ENCODE results near the gene FAM210B. TPM values are rescaled to one million over a fixed set of nuclear protein-coding genes. Genes with fewer than 3 reads are reported as not detected.
A peak's percentile ranks its signal among the peaks of the same experiment; 100 is the strongest.

Gene FAM210B
- total and polyA plus RNA-seq, 9 of the 15 experiments (the other 6 are each of a cell fraction or from before 2014, with no cell fraction given) = 12.1 to 87.3 (median 47.6) TPM

DNA sequence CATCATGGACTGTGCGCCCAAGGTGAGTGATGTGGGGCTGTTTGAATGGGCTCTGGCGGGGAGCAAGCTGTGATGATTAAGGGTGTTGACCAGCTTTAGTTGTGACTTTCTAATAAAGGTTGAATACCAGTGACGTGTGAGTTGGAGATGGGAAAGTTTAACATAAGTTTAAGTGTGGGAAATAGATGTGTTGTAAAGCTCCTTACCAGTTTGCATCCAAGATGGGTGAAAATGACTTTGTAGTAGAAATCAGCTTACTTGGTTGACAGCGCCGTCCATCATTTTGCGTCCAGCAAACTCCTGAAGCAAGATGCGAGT is 53.7 kb downstream of the FAM210B start (continued):
- TF ChIP-seq, protein P1, sequence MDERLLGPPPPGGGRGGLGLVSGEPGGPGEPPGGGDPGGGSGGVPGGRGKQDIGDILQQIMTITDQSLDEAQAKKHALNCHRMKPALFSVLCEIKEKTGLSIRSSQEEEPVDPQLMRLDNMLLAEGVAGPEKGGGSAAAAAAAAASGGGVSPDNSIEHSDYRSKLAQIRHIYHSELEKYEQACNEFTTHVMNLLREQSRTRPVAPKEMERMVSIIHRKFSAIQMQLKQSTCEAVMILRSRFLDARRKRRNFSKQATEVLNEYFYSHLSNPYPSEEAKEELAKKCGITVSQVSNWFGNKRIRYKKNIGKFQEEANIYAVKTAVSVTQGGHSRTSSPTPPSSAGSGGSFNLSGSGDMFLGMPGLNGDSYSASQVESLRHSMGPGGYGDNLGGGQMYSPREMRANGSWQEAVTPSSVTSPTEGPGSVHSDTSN (CRISPR knock-in tag; IDR thresholded peaks at IDR 0.05; ENCODE audit: low read depth) = no peak
- TF ChIP-seq, protein P1 (tag; conservative IDR thresholded peaks at IDR 0.05; ENCODE audit: low read depth) = no peak
- TF ChIP-seq MYC (IDR thresholded peaks at IDR 0.05; ENCODE audit: low read depth, low read length) (no peak), MYC (CRISPR knock-in tag; IDR thresholded peaks at IDR 0.05; ENCODE audit: borderline replicate concordance, low read depth) (no peak), TBL1XR1 (IDR thresholded peaks at IDR 0.05; ENCODE audit: low read length in 2 of 2) (0 out of 4 replicates have a peak, but pooled peaks of 1 of the 2 experiments have one; percentile 17), SRSF7 (optimal IDR thresholded peaks at IDR 0.05; ENCODE audit: low read depth, low read length) (no peak), GTF2E2 (tag; IDR thresholded peaks at IDR 0.05) (0 out of 2 replicates have a peak, but pooled peaks have one; percentile 71)
- TF ChIP-seq, protein P2, sequence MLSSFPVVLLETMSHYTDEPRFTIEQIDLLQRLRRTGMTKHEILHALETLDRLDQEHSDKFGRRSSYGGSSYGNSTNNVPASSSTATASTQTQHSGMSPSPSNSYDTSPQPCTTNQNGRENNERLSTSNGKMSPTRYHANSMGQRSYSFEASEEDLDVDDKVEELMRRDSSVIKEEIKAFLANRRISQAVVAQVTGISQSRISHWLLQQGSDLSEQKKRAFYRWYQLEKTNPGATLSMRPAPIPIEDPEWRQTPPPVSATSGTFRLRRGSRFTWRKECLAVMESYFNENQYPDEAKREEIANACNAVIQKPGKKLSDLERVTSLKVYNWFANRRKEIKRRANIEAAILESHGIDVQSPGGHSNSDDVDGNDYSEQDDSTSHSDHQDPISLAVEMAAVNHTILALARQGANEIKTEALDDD (IDR thresholded peaks at IDR 0.05) = peak; percentile 66; the same call in 1 of the 2 replicates
- TF ChIP-seq, protein P3, sequence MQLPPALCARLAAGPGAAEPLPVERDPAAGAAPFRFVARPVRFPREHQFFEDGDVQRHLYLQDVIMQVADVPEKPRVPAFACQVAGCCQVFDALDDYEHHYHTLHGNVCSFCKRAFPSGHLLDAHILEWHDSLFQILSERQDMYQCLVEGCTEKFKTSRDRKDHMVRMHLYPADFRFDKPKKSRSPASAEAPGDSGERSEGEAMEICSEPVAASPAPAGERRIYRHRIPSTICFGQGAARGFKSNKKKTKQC (CRISPR knock-in tag; IDR thresholded peaks at IDR 0.05) = 0 out of 2 replicates have a peak, but pooled peaks have one; percentile 31
- TF ChIP-seq, protein P4, sequence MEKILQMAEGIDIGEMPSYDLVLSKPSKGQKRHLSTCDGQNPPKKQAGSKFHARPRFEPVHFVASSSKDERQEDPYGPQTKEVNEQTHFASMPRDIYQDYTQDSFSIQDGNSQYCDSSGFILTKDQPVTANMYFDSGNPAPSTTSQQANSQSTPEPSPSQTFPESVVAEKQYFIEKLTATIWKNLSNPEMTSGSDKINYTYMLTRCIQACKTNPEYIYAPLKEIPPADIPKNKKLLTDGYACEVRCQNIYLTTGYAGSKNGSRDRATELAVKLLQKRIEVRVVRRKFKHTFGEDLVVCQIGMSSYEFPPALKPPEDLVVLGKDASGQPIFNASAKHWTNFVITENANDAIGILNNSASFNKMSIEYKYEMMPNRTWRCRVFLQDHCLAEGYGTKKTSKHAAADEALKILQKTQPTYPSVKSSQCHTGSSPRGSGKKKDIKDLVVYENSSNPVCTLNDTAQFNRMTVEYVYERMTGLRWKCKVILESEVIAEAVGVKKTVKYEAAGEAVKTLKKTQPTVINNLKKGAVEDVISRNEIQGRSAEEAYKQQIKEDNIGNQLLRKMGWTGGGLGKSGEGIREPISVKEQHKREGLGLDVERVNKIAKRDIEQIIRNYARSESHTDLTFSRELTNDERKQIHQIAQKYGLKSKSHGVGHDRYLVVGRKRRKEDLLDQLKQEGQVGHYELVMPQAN (IDR thresholded peaks at IDR 0.05; ENCODE audit: borderline replicate concordance) = peak; percentile 37; the same call in 1 of the 2 replicates
- TF ChIP-seq, protein P5, sequence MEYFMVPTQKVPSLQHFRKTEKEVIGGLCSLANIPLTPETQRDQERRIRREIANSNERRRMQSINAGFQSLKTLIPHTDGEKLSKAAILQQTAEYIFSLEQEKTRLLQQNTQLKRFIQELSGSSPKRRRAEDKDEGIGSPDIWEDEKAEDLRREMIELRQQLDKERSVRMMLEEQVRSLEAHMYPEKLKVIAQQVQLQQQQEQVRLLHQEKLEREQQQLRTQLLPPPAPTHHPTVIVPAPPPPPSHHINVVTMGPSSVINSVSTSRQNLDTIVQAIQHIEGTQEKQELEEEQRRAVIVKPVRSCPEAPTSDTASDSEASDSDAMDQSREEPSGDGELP (CRISPR knock-in tag; IDR thresholded peaks at IDR 0.05; ENCODE audit: borderline replicate concordance) = 0 out of 2 replicates have a peak, but pooled peaks have one; percentile 15
- TF ChIP-seq, protein P6, sequence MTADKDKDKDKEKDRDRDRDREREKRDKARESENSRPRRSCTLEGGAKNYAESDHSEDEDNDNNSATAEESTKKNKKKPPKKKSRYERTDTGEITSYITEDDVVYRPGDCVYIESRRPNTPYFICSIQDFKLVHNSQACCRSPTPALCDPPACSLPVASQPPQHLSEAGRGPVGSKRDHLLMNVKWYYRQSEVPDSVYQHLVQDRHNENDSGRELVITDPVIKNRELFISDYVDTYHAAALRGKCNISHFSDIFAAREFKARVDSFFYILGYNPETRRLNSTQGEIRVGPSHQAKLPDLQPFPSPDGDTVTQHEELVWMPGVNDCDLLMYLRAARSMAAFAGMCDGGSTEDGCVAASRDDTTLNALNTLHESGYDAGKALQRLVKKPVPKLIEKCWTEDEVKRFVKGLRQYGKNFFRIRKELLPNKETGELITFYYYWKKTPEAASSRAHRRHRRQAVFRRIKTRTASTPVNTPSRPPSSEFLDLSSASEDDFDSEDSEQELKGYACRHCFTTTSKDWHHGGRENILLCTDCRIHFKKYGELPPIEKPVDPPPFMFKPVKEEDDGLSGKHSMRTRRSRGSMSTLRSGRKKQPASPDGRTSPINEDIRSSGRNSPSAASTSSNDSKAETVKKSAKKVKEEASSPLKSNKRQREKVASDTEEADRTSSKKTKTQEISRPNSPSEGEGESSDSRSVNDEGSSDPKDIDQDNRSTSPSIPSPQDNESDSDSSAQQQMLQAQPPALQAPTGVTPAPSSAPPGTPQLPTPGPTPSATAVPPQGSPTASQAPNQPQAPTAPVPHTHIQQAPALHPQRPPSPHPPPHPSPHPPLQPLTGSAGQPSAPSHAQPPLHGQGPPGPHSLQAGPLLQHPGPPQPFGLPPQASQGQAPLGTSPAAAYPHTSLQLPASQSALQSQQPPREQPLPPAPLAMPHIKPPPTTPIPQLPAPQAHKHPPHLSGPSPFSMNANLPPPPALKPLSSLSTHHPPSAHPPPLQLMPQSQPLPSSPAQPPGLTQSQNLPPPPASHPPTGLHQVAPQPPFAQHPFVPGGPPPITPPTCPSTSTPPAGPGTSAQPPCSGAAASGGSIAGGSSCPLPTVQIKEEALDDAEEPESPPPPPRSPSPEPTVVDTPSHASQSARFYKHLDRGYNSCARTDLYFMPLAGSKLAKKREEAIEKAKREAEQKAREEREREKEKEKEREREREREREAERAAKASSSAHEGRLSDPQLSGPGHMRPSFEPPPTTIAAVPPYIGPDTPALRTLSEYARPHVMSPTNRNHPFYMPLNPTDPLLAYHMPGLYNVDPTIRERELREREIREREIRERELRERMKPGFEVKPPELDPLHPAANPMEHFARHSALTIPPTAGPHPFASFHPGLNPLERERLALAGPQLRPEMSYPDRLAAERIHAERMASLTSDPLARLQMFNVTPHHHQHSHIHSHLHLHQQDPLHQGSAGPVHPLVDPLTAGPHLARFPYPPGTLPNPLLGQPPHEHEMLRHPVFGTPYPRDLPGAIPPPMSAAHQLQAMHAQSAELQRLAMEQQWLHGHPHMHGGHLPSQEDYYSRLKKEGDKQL (CRISPR knock-in tag; IDR thresholded peaks at IDR 0.05; ENCODE audit: borderline replicate concordance) = 0 out of 2 replicates have a peak, but pooled peaks have one; percentile 5
- TF ChIP-seq, protein P7, sequence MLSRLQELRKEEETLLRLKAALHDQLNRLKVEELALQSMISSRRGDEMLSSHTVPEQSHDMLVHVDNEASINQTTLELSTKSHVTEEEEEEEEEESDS (CRISPR knock-in tag; IDR thresholded peaks at IDR 0.05) = no peak
